ENCODE results near the gene KHDC1L. TPM values are rescaled to one million over a fixed set of nuclear protein-coding genes. Genes with fewer than 3 reads are reported as not detected.
"Not testable (repeated sequence)": the region's sequence is repeated elsewhere in the genome, so short reads cannot be mapped to it uniquely, and the experiment has no call there.

KHDC1L gene
- total RNA-seq, 1 experiment from 2014 or later, result 0.28 TPM

DNA sequence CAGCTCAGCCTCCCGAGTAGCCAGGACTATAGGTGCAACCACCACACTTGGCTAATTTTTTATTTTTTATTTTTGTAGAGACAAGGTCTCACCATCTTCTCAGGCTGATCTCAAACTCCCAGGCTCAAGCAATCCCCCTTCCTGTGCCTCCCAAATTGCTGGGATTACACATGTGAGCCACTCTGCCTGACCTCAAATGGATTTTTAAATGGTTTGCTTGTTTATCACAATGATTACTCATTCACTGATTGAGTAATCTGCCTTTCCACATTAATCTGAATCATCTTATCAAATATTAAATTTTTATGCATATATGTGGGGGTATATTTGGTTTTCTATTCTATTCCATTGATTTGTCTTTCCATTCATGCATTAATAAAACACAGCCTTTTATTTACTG, 9.4 kb upstream of the KHDC1L start:
- Histone ChIP-seq H3K4me3 (ENCODE audit: insufficient read depth, low read depth, low read length) (no peak overlapping the region), H3K27me3 (ENCODE audit: control insufficient read depth, insufficient read depth, low read length) (no peaks in the 10 kb centered on the region)
- no peak for DNase-seq

GRCh38 chr6:73233971-73234370, 8.7 kb upstream of the KHDC1L start:
- not testable (repeated sequence) for H3K27me3 ChIP-seq (ENCODE audit: control insufficient read depth, insufficient read depth, low read length); H3K36me3 ChIP-seq (replicated peaks; ENCODE audit: control insufficient read depth, insufficient read depth, low read length); H3K4me3 ChIP-seq (ENCODE audit: insufficient read depth, low read depth, low read length); DNase-seq

More for the DNA sequence above, 9.4 kb upstream of the KHDC1L start:
- H3K36me3 ChIP-seq (replicated peaks; ENCODE audit: control insufficient read depth, insufficient read depth, low read length), result no peaks in the 10 kb centered on the region

GRCh38 chr6:73233048-73233447, 7.8 kb upstream of the KHDC1L start:
- H3K36me3 ChIP-seq (replicated peaks; ENCODE audit: control insufficient read depth, insufficient read depth, low read length), result no peaks in the 10 kb centered on the region
- H3K27me3 ChIP-seq (ENCODE audit: control insufficient read depth, insufficient read depth, low read length), result no peaks in the 10 kb centered on the region
- no peak for DNase-seq

DNA sequence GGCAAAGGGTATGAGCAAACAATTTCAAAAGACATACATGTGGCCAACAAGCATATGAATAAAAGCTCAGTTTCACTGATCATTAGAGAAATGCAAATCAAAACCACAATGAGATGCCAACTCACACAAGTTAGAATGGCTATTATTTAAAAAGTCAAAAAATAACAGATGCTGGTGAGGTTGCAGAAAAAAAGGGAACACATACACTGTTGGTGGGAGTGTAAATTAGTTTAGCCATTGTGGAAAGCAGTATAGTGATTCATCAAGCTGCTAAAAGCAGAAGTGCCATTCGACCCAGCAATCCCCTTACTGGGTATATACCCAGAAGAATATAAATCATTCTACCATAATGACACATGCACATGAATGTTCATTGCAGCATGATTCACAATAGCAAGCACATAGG, 6.7 kb upstream of the KHDC1L start:
- Histone ChIP-seq H3K36me3 (replicated peaks; ENCODE audit: control insufficient read depth, insufficient read depth, low read length) (no peaks in the 10 kb centered on the region), H3K27me3 (ENCODE audit: control insufficient read depth, insufficient read depth, low read length) (no peaks in the 10 kb centered on the region), H3K4me3 (ENCODE audit: insufficient read depth, low read depth, low read length) (no peak overlapping the region)
- DNase-seq, result no peak

More at GRCh38 chr6:73233048-73233447, 7.8 kb upstream of the KHDC1L start:
- H3K4me3 ChIP-seq (ENCODE audit: insufficient read depth, low read depth, low read length), result no peak overlapping the region

GRCh38 chr6:73227606-73228255, 2.4 kb upstream of the KHDC1L start:
- no peak for DNase-seq
- Histone ChIP-seq H3K27me3 (ENCODE audit: control insufficient read depth, insufficient read depth, low read length) (no peaks in the 10 kb centered on the region), H3K4me3 (ENCODE audit: insufficient read depth, low read depth, low read length) (no peak overlapping the region), H3K36me3 (replicated peaks; ENCODE audit: control insufficient read depth, insufficient read depth, low read length) (no peaks in the 10 kb centered on the region)

GRCh38 chr6:73216859-73217258, 8.4 kb downstream of the KHDC1L start:
- DNase-seq, result no peak
- H3K4me3 ChIP-seq (ENCODE audit: insufficient read depth, low read depth, low read length), result no peak overlapping the region
- no peaks in the 10 kb centered on the region for H3K36me3 ChIP-seq (replicated peaks; ENCODE audit: control insufficient read depth, insufficient read depth, low read length)
- no peaks in the 10 kb centered on the region for H3K27me3 ChIP-seq (ENCODE audit: control insufficient read depth, insufficient read depth, low read length)

GRCh38 chr6:73209117-73209516, 16.2 kb downstream of the KHDC1L start:
- no peak for DNase-seq
- H3K4me3 ChIP-seq (ENCODE audit: insufficient read depth, low read depth, low read length), result no peak overlapping the region
- H3K36me3 ChIP-seq (replicated peaks; ENCODE audit: control insufficient read depth, insufficient read depth, low read length), result no peaks in the 10 kb centered on the region
- no peaks in the 10 kb centered on the region for H3K27me3 ChIP-seq (ENCODE audit: control insufficient read depth, insufficient read depth, low read length)

DNA sequence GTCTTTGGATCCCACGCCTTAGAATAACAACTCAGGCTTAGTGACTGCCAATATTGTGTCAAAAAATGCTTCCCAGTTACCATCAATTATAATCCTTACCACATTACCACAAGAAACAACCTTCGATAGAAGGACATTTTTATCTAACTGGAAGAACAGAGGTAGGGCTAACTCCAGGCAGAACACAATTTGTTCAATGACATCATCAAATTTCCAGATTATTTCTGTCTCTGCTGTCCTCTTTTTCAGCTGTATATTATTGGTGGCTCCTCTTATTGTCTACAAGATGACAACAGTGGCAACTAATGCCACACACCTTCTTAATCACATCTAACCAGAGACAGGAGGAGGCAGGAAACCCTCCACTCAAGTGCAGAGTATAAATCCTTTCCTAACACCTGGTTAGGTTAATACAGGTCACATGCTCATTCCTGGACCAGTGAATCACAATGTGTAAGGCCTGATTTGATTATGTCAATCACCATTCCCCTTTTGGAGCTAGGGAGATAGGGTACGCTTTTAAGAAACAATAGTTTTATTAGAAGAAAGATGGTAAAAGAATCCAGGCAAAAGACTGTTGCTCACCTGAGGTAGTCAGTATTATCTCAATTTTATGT, 18.0 kb downstream of the KHDC1L start:
- DNase-seq, result no peak
- Histone ChIP-seq H3K27me3 (ENCODE audit: control insufficient read depth, insufficient read depth, low read length) (no peaks in the 10 kb centered on the region), H3K4me3 (ENCODE audit: insufficient read depth, low read depth, low read length) (no peak overlapping the region), H3K36me3 (replicated peaks; ENCODE audit: control insufficient read depth, insufficient read depth, low read length) (no peaks in the 10 kb centered on the region)

DNA sequence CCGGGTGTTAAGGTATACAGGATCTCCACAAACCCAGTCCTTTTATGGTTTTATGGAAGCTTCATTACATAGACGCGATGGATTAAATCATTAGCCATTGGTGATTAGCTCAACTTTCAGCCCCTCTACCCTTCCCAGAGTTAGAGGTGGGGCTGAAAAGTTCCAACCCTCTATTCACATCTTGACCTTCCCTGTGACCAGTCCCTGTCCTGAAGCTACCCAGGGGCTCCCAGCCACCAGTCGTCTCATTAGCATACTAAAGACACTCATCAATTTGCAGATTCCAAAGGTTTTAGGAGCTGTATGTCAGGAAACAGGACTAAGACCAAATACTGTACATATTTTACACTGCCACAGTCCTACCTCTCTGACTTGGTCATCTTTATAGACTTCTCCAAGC, 21.0 kb downstream of the KHDC1L start:
- H3K4me3 ChIP-seq (ENCODE audit: insufficient read depth, low read depth, low read length), result no peak overlapping the region
- H3K36me3 ChIP-seq (replicated peaks; ENCODE audit: control insufficient read depth, insufficient read depth, low read length), result no peaks in the 10 kb centered on the region
- no peaks in the 10 kb centered on the region for H3K27me3 ChIP-seq (ENCODE audit: control insufficient read depth, insufficient read depth, low read length)
- DNase-seq, result peak; percentile 24

GRCh38 chr6:73203098-73203497, 22.2 kb downstream of the KHDC1L start:
- Histone ChIP-seq H3K27me3 (ENCODE audit: control insufficient read depth, insufficient read depth, low read length) (no peaks in the 10 kb centered on the region), H3K4me3 (ENCODE audit: insufficient read depth, low read depth, low read length) (no peak overlapping the region), H3K36me3 (replicated peaks; ENCODE audit: control insufficient read depth, insufficient read depth, low read length) (no peaks in the 10 kb centered on the region)
- no peak for DNase-seq

GRCh38 chr6:73200735-73201134, 24.6 kb downstream of the KHDC1L start:
- Histone ChIP-seq H3K27me3 (ENCODE audit: control insufficient read depth, insufficient read depth, low read length) (no peaks in the 10 kb centered on the region), H3K4me3 (ENCODE audit: insufficient read depth, low read depth, low read length) (no peak overlapping the region), H3K36me3 (replicated peaks; ENCODE audit: control insufficient read depth, insufficient read depth, low read length) (no peaks in the 10 kb centered on the region)
- no peak for DNase-seq

- no peaks in the 10 kb centered on the region for H3K36me3 ChIP-seq (replicated peaks; ENCODE audit: control insufficient read depth, insufficient read depth, low read length)
- H3K27me3 ChIP-seq (ENCODE audit: control insufficient read depth, insufficient read depth, low read length), result no peaks in the 10 kb centered on the region
- no peak for DNase-seq
- no peak overlapping the region for H3K4me3 ChIP-seq (ENCODE audit: insufficient read depth, low read depth, low read length)
Measured at GRCh38 chr6:73200247-73200646, 25.0 kb downstream of the KHDC1L start.

DNA sequence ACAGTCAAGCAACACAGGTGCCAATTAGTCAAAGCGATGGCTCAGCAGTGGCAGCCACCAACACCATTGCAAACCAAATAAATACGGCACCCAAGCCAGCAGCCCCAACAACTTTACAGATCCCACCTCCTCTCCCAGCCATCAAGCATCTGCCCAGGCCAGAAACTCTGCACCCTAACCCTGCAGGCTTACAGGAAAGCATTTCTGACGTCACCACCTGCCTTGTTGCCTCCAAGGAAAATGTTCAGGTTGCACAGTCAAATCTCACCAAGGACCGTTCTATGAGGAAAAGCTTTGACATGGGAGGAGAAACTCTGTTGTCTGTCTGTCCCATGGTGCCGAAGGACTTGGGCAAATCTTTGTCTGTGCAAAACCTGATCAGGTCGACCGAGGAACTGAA, 30.6 kb downstream of the KHDC1L start:
- DNase-seq, result no peak

GRCh38 chr6:73193302-73193701, 32.0 kb downstream of the KHDC1L start:
- H3K27me3 ChIP-seq (ENCODE audit: control insufficient read depth, insufficient read depth, low read length); H3K36me3 ChIP-seq (replicated peaks; ENCODE audit: control insufficient read depth, insufficient read depth, low read length); DNase-seq: not testable (repeated sequence)

More for the DNA sequence above, 30.6 kb downstream of the KHDC1L start:
- H3K36me3 ChIP-seq (replicated peaks; ENCODE audit: control insufficient read depth, insufficient read depth, low read length), result no peaks in the 10 kb centered on the region
- H3K4me3 ChIP-seq (ENCODE audit: insufficient read depth, low read depth, low read length), result no peak overlapping the region
- no peaks in the 10 kb centered on the region for H3K27me3 ChIP-seq (ENCODE audit: control insufficient read depth, insufficient read depth, low read length)

GRCh38 chr6:73182021-73182607, 43.2 kb downstream of the KHDC1L start:
- no peaks in the 10 kb centered on the region for H3K36me3 ChIP-seq (replicated peaks; ENCODE audit: control insufficient read depth, insufficient read depth, low read length)
- H3K4me3 ChIP-seq (ENCODE audit: insufficient read depth, low read depth, low read length), result no peak overlapping the region
- no peaks in the 10 kb centered on the region for H3K27me3 ChIP-seq (ENCODE audit: control insufficient read depth, insufficient read depth, low read length)
- no peak for DNase-seq

More at GRCh38 chr6:73193302-73193701, 32.0 kb downstream of the KHDC1L start:
- H3K4me3 ChIP-seq (ENCODE audit: insufficient read depth, low read depth, low read length), result not testable (repeated sequence)
